NCI-H1417 (cell line): ENCODE data around the gene LARGE1.
A peak's percentile ranks its signal among the peaks of the same experiment; 100 is the strongest.

Experiments
- DNase-seq, 3 experiments: peaks; one replicate each; lab custom pipeline; 2025; lab: John Stamatoyannopoulos, UW

LARGE1 gene

DNA sequence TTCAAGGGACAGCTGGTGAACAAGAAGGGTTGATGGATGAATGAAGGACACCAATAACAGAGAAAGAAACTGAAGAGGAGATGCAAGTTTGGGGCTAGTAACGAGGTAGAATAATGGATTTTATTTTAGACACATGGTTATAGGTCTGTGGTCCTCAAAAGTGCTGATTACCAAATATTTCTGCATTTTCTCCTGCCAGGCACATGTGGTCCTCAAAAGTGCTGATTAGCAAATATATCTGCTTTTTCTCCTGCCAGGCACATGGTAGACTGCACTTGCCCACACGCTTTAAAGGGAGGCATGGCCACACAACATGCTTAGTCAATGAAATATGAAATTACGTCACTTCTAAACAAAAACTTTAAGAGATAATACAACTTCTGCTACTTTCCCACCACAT lies 489.0 kb downstream of the LARGE1 start:
- DNase-seq, result no peak

DNA sequence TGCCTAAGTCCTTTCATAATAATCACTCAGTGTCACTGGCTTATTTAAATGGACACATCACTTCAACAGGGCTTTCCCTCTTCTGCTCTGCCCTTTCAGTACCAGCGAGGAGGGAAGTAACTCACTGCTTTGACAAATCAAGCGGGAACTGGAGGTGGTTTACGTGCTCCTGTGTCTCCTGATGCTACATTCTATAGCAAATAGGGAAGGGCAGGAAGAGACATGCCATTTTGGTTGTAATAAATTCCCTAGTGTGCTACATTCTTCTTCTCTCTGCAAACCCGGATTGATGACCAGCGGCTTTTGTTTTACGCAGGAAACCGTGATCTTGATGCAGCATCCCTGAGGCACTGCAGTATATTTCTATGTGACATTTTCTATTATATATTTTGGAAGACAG lies 491.0 kb downstream of the LARGE1 start:
- DNase-seq, result no peak

DNA sequence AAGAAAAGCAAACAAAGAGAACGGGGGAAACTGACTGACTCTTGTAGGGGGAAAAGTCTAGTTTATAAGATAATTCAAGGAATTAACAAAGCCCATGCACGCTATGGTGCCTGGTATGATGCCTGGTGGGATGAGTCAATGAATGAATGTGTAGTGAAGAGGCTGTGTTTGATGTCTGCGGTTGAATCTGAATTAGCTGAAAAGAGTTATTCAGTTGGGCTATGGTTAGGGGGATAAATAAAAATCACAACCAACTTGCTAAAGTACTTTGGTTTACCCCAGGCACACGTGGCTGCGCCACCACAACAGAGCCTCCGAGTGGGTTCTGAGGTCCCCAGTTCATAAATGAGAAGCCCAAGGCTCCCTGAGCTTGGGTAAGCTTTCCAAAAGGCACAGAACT lies 492.8 kb downstream of the LARGE1 start:
- DNase-seq, result no peak

DNA sequence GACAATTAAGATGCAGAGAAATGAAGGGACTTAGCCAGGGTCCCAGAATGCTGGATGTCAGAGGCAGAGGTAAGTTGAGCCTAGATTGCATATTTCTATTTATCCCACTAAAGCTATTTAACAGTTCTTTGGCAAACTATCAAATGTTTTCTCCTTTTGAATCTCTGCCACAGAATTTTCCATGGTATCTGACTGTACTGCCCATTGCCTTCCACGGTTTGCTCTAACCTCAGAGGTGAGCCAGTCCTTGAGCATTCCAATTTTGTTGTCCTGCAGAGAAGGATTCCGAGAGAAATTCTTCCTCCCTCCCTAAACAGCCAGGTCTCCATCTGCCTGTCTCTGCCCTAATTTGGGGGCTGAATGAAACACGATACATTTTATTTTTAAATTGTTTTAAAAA lies 493.8 kb downstream of the LARGE1 start:
- no peak for DNase-seq

DNA sequence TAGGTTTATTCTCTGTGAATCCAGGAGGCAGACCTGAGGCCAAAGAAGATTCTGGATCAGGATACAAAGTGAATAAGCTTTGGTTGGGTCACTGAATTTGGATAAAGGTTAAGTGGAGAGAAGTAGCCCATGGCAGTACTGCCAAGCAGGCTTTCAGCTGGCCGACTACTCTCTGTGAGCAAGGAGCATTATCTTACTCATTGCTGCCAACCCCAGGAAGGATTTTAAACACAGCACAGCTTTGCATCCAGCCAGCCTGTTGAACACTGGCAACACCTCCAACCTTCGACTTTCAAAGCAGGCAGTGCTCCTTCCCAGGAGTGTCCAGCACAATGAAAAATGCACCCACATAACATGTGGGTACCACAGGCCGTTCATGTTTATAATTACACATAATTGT lies 498.4 kb downstream of the LARGE1 start:
- DNase-seq, result no peak

DNA sequence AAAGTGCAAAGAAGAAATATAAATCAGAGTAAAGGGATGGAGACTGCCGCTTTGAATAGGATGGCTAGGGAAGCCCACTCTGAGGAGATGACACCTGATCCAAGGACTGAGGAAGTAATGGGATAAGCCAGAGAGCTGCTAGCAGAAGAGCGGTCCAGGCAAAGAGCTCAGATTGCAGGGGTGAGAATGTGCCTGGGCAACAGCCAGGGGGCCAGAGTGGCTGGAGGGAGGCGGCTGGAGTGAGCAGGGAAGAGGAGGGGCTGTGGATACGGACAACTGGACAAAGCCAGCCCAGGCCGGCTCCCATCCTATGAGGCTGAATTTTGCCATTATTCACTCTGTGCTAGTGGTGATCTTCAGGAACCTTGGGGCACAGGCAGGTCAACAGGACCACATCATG lies 501.8 kb downstream of the LARGE1 start:
- no peak for DNase-seq

DNA sequence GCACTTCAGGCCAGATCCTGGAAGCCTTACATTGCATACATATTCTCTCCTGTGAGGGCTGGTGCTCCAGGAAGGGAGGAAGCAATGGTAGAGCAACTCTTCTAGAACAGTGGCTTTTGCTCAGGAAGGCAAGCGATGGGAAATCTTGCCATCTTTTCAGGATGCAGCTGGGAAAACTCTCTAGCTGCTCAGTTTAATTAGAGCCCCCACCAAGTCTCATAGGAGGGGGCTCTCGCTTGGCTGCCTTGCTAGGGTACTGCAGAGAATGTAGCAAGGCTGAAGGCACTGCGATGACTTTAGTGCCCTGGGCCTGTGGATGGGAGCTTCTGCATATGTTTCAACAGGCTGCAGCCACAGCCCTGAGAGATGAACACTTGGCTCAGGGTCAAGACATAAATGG lies 504.9 kb downstream of the LARGE1 start:
- DNase-seq, result no peak

DNA sequence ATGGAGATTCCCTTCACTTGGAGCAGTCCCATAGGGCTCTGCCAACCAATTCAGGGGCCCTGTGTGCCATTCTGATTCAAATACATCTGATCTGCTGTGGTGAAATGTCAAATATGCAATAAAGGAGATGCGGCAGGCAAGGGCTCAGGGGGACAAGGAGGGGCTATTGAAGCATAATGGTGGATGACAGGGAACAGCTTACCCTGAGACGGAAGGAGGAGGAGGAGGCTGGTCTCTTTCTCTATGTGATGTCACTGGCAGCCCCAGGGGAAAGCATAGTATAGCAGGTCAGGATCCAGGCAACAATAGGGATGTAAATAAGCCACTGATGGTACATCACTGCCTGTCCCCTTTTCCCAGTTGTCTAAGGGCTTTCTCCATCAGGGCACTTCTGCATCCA lies 511.2 kb downstream of the LARGE1 start:
- DNase-seq, result no peak

DNA sequence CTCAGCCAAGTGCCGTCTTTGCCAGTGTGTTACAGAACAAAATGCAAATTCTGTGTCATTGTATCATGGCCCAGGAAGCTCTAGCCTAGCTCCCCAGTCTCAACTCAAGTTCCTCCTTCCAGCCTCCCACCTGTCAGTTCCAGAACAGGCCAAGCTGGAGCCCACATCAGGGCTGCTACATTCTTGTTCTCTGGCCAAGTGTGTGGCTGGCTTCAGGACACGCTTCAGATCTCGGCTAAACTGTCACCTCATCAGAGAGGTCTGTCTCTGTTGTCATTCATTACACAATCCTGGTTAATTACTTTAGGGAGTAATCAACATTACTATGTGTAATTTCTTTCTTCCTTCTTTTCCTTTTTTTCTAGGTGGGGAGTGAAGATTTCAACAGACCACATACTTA lies 515.1 kb downstream of the LARGE1 start:
- no peak for DNase-seq

DNA sequence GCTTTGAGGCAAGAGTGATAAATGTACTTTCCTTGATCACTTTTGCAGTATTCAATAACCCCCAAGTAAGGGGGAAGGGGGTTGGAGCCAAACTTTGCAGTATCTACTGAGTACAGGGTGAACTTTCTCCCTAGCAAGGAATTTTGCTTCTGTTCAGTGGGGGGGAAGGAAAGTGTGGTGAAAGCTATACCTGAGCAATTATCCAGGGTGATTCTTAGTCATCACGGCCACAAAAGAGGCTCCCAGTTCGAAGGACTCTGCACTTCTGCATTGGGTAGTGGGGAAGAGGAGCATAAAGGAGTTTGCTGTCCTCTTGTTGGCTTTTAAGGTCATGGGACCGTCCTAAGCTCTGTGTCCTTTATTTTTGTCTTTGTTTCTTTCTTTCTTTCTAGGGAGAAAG lies 515.6 kb downstream of the LARGE1 start:
- no peak for DNase-seq

DNA sequence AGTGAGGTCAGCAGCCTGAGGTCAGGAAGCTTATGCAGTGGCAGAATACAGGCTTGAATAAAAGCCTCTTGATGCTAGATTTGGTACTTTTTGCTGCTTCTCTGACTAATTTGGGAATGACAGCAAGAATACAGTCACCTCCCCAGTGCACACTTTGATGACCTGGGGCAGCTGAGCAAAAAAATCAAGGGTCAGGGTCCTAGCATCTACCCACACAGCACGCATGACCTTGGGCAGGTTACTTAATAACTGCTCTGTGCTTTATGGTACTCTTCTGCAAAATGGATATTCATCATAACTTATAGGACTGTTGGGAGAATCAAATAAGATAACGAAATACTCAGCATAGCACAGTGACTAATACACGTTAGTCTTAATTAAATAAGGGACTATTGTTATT lies 518.0 kb downstream of the LARGE1 start:
- DNase-seq, result no peak

DNA sequence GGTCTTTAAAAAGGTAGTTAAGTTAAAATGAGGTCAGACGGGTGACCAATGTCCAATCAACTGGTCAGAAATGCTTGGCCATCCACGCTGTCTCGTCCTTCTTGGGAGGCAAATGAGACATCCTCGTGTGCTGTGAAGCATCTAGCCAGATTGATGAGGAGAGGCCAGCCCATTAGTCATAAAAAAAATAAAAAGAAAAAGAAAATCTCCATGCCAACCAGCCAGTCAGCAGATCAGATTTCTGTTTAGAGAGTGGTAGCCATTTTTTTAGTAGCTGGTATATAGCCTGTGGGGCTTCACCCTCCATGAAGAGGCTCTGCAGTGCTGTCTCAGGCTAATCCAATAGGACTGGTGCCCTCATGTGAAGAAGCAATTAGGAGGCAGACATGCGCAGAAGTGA lies 519.0 kb downstream of the LARGE1 start:
- DNase-seq, result peak in 1 of 3 experiments; percentile 3

DNA sequence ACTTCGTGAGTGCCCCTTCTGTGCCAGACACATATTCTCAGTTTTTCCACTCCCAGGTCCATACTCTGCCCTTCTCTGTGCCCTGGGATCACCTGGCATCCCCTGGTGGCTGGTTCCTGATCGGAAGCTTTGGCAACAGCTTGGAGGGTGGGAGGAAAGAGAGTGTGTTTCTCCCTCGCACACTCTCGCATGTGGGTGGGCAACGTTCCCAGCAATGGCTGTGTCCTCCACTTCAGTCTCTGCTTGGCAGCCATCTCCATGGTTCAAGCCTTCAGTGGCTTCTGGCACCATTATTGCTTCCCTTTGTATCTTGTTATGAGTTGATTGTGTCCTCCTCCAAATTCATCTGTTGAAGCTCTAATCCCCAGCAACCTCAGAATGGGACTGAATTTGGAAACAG lies 519.4 kb downstream of the LARGE1 start:
- no peak for DNase-seq

DNA sequence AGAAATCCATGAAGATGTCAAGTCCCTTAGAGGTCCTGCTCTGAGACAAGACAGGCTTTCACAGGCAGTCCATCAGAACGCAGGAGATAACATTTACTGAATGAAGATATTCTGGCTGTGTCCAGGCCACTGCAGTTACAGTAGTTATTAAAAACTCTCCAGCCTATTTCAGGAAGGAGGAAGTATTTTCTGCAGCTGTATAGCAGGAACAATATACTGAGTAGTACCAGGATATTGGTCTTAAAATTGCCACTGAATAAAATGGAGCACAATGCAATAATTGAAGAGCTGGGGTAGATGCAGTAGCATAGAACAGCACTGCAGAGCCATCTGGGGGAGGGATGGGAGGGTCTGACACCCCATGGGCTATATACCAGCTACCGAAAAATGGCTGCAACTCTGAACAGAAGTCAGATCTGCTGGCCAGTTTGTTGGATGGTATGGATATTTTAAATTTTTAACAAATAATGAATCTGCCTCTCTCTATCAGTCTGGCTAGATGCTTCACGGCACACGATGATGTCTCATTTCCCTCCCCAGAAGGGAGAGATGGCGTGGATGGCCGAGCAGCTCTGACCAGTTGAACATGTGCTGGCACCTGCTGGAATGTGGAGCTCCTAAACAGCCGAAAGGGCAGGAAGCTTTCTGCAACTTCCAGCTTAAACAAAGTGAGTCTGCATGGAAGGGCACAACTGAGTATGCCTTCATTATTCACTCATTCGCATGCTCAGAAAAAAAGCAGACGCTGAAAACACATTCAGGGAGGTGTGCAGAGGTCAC lies 520.0 kb downstream of the LARGE1 start:
- DNase-seq, result no peak

DNA sequence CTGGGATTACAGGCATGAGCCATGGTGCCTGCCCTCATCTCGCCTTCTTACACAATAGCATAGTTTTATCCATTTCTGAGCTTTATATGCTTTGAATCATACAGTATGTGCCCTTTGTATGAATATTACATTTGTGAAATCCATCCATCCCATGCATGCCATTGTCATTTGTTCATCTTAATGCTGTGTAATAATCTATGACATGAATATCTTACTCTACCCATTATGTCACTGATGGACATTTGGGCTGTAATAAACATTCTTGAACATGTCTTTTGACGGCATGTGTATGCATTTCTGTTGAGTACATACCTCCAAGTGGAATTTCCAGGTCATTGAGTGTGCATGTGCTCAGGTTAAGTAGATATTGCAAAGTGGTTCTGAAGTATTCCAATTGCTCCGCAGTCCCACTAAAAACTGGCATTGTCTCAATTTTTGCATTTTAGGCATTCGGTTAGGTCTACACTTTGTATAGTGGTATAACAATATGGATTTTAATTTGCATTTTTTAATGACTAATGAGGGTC lies 522.8 kb downstream of the LARGE1 start:
- no peak for DNase-seq

DNA sequence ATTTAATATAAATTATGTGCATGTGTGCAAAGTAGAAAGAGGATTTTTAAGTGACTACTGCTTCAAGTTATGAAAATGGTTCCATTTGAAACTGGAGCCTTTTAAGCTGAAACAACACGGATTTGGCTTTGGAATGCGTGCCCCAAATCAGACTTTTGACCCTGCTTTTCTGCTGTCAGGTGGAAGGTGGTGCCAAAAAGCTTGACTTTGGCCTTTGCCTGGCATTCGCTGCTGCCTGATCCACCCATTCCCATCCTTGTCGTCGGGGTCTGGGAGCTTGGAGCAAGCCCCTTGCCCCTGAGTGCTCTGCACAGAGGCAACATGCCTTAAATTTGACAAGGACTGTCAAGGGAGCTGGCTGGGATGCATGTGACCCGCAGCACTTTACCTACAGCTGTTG lies 526.8 kb downstream of the LARGE1 start:
- DNase-seq, result no peak

DNA sequence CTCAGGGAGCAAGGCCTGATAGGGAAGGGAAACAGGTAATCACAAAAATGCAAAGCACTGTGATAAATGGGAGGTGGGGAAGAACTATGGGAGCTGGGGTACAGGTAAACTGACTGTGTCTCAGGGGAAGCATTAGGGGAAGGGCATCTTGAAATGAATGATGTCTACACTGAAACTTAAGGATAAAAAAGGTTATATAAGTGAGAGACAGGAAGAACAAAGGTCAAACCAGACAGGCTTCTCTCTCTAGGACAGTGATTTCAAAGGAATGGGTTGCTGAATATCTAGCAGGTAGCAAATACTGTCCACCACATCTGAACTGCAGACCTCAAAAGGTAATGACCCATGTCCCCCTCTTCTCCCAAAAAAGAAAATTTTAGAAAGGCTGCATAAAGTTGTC lies 529.0 kb downstream of the LARGE1 start:
- no peak for DNase-seq

DNA sequence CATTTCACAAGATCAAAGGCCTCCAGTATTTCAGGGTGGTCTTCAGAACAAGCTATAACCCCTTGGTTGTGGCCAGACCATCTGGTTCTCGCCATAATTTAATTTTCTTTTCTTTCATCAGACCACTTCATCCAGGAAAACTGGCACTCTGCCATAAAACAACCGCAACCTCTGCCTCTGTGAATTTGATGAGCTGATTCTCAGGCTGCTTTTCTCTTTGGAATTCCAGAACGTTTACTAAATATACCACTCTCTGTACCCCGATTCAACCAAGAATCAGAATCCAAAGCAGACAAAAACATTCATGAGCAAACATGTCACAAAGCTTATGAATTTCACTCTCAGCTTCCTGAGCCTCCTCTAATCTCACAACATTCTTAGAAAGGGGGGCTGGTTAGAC lies 530.3 kb downstream of the LARGE1 start:
- DNase-seq, result peak in 1 of 3 experiments; percentile 7

DNA sequence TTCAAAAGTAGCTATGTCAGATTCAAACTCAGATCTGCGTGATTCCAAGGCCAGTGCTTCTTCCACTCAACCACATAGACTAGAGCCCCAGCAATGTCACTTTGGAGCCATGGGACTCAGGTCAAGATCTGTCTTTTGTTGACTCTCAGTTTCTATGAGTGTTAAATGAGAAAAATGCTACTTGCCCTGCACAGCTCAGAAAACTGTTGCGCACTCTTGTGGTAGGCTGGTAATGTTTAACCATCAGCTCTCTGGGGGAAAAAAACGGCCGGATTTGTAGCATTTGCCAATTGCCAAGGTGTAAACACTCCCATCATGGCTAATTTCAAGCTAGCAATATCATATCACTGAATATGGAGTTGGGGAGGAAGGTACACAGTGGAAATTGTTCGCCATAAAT lies 534.0 kb downstream of the LARGE1 start:
- DNase-seq, result no peak

DNA sequence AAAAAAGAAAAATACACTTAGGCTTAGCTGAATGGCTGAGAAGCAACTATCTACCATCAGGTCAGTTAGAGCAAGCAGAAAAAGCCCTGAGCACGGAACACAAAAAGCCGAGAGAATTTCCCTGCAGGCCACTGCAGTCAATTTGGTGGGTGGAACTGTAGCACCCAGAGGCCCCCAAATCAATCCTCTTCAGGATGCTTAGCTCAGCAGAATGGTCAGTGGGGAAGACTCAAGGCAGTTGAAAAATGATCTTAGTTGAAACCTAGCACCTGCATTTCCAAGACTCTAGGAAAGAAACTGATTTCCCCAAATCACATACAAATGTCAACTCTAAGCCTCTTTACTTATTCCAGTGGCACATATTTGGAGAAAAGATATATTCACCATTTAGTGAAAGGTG lies 534.7 kb downstream of the LARGE1 start:
- no peak for DNase-seq

DNA sequence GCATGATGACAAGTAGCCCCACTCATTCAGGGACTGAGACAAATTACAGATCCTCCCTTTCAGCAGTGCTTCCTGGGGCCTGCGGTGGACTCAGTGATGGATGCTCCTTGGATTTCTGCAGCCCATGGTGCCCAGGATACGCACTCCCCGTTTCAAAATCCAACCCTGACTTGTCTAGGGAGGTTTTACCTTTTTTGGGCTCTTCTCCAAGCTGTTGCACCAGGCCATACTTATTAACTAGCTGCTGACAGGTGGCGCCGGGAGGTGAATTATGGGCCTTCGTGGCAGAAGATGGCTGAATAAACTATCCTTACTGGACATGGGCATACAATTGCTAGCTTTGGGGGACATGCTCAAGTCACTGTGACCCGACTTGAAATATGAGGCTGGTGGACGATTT lies 537.8 kb downstream of the LARGE1 start:
- DNase-seq, result no peak

DNA sequence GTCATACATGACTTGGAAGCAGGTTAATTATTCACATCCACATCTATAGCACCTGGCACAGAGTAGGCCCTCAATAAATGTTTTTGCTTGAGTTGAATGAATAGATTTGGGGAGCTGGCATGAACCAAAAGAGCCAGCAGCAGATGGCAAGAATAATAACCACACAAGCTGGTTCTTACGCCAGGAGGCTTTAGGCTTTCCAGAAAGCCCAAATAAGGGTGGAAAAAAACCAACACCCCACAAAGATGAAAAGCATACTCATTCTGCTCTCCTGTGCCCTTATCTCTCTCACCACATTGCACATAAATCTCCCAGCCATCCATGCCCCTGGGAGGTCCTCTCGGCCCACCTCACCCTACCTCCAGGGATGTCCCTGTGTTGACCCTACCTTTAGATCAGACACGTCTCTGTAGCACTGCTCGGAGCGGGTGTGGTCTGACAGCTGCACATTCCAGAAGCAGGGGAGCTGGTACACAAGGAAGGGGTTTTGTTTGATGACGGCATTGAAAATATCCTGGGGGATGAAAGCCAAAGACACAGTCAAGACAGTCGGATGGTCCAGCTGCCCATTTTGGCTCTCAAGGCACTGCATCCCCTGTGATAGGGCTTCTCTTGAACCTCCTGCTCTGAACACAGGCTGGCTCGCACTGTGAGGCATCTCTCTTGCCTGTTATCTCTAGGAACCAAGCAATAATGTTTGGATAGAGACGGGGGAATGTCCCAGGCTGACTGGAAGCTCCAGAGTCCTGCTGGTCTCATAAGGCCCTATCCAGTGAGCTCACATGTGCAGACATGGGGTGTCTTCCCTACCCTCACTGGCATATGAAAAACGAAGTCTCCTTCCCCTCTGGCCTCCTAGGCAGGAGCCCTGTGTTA lies 538.5 kb downstream of the LARGE1 start:
- DNase-seq, result no peak
